HL-60 (cell line): ENCODE results near the gene HOXA7.

Experiments used
- CTCF ChIP-seq: IDR thresholded peaks from one replicate; pipeline ENCODE4 v1.5.1; 2011; ENCODE audit warnings: low read length, control low read depth, inconsistent platforms; ENCODE audit not compliant: insufficient read depth
- GABPA ChIP-seq: IDR thresholded peaks from 2 replicates; pipeline ENCODE4 v1.6.1; 2012; ENCODE audit warnings: low read depth
- POLR2AphosphoS5 ChIP-seq: IDR thresholded peaks from 2 replicates; pipeline ENCODE4 v1.6.1; 2012; ENCODE audit warnings: low read depth
- TF ChIP-seq, protein P1 (sequence below): IDR thresholded peaks from 2 replicates; pipeline ENCODE4 v1.6.1; 2012; ENCODE audit warnings: low read depth; ENCODE audit not compliant: insufficient replicate concordance

- TF ChIP-seq CTCF (no peak), GABPA (no peak), POLR2AphosphoS5 (0 out of 2 replicates have a peak, but pooled peaks have one; percentile 20)
- TF ChIP-seq, protein P1, sequence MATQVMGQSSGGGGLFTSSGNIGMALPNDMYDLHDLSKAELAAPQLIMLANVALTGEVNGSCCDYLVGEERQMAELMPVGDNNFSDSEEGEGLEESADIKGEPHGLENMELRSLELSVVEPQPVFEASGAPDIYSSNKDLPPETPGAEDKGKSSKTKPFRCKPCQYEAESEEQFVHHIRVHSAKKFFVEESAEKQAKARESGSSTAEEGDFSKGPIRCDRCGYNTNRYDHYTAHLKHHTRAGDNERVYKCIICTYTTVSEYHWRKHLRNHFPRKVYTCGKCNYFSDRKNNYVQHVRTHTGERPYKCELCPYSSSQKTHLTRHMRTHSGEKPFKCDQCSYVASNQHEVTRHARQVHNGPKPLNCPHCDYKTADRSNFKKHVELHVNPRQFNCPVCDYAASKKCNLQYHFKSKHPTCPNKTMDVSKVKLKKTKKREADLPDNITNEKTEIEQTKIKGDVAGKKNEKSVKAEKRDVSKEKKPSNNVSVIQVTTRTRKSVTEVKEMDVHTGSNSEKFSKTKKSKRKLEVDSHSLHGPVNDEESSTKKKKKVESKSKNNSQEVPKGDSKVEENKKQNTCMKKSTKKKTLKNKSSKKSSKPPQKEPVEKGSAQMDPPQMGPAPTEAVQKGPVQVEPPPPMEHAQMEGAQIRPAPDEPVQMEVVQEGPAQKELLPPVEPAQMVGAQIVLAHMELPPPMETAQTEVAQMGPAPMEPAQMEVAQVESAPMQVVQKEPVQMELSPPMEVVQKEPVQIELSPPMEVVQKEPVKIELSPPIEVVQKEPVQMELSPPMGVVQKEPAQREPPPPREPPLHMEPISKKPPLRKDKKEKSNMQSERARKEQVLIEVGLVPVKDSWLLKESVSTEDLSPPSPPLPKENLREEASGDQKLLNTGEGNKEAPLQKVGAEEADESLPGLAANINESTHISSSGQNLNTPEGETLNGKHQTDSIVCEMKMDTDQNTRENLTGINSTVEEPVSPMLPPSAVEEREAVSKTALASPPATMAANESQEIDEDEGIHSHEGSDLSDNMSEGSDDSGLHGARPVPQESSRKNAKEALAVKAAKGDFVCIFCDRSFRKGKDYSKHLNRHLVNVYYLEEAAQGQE, result peak; percentile 32
Measured at GRCh38 chr7:27184337-27185012, 28.0 kb upstream of the HOXA7 start.
